NCI-H748 treated with DMSO at 0.1 percent for 48 hours (cell line): ENCODE measurements around the gene CANX.
"Not testable (repeated sequence)": the region's sequence is repeated elsewhere in the genome, so short reads cannot be mapped to it uniquely, and the experiment has no call there.

Experiments used
- DNase-seq: peaks from one replicate; lab custom pipeline; 2025; lab: John Stamatoyannopoulos, UW

The CANX gene

DNA sequence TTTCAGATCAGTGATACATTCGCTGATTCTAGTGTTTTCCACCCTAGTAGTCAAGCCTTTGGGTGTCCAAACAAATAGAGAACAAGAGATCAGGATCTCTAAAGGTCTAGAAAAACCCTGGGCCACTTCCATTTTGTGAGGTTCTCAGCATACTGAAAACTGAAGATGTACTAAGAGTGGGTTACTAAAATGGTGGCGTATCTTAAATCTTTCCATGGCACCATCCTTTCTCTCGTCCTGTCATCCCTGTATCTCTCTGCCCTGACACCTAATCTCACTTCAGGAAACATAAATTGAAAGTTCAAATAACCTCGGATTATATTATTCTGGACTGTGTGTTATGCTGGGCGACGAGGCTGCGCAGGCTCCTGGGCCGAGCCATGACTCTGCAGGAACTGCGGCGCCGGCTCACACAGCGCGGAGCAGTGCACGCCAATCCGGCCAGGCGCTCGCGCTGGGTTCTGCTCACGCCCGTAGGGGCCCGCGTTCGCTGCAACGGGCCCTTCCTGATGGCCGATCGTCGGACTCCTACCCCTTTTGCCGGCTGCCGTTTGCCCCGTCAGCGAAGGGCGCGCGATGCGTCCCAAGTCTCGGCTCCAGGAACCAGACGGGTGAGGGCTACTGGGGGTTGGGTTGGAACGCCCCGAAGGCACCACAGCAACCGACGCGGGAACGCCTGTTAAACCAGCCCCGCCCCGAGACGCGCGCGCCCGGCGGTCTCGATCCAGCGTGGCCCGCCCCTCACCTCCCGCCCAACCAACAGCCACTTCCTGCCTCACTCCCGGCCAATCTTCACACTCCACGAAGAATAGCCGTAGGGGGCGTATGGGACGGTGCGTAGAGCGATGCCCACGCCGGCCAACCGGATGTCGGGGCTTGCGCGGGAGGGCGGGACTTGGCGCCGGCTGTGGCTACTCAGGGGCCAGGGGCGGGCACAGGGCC, 503 bp upstream of the CANX start:
- peak; percentile 97 for DNase-seq

DNA sequence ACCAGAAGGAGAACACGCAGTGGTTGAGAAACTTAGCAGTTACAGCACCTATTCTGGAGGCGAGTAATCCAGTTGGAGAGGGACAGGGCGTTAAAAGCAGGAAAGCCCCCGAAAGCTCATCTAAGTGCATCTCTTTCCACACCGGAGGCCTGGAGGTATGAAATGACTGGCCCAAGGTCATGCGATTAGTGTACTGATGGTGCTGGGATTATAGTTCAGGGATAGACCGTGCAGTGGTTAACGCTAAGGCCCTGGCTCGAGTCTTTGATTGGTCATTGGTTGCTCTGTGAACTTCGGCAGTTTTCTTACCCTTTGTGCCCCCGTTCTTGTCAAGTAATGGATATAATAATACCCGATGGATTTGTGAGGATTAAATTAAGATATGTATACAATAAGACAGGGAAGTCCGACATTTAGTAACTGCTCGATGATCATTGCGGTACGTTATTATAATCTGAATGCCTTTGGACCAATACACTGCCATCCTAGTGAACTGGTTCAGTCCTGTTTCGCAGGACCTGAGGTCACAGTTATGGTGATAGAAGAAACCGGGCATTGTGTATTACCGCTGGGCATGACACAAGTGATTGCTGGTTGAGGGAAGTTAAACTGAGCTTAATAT, 960 bp downstream of the CANX start:
- peak; percentile 14 for DNase-seq

DNA sequence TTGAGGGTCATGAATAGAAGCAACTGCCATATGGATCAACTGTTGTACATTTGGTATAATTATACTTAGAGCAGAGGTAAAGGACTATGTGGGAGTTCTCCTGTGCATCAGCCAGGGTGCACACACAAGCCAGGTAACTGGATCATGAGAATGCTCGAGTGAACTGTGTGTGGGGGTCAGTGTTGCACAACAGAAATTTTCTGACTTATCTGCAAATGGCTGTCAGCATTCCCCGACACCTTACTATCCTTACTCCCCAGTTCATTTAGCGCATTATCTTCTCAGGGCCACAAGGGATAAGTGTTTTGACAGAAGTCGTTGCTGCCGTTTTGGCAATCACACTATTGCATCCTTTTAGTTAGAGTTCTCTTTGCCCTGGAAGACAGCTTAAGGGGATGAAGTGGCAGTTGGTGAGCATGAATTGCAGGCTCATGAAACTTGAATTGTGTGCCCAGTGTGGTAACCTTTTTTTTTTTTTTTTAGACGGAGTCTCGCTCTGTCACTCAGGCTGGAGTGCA, 1.7 kb downstream of the CANX start:
- no peak for DNase-seq

DNA sequence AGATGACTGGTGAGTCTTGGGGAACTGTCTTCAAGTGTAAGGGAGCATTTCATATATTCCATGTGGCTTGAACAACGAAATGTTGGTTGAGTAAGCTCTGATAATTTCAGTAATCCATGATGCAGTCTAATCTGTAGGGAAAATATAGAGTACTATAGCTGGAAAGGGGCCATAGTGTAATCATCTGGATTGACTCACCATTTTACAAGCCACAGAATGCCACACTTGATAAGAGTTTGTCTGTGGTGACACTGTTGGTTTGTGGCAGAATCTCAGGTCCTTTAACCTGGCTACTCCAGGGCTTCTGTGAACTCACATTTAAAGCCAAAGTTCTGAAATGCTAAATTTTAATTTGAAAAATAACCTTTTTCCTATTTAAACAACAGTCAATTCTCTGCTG, 17.5 kb downstream of the CANX start:
- no peak for DNase-seq

DNA sequence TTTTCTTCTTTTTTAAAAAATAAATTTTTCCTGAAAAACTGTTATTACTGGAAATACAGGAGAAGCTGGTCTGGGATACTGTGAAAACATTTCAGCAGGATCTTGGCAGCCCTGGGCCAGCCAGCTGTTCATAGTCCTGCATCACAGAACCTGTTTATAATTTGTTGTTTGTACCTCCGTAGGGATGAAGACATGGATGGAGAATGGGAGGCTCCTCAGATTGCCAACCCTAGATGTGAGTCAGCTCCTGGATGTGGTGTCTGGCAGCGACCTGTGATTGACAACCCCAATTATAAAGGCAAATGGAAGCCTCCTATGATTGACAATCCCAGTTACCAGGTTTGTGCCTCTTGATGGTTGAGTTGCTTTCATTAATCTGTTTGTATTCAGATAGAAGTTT, 21.5 kb downstream of the CANX start:
- no peak for DNase-seq

DNA sequence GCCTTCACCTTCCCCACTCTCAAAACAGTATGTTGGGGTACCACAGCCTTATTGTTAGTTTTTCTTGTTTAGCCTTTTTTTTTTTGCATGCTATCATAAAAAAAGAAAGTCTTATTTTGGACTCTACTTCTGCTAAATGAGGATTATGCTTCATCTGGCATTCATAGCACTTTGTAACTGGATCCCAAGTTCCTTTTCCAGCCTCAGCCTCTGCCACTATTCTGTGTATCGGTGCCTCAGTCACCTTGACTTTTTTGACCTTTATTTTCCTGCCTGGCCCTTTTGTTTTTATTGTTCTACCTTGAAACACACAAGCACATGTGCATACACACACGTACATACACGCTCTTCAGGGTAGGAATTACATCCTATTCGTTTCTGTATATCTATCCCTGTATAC, 25.4 kb downstream of the CANX start:
- DNase-seq: no peak

DNA sequence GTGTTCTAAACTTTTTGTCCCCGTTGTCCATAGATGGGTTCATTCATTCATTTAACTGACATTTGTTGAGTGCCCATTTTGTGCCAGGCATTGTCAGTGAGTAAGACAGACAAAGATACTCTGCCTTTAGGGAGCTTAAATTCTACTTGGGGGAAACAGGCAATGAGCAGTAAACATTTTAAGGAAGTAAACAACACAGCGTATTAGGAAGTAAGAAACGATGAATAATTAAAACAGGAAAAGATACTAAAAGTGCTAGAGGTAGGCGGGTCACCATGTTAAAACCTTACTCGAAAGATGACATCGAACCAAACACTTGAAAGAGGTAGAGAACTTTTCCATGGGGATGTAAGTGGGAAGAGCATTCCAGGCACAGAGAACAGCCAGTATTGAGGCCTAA, 28.3 kb downstream of the CANX start:
- DNase-seq: no peak

DNA sequence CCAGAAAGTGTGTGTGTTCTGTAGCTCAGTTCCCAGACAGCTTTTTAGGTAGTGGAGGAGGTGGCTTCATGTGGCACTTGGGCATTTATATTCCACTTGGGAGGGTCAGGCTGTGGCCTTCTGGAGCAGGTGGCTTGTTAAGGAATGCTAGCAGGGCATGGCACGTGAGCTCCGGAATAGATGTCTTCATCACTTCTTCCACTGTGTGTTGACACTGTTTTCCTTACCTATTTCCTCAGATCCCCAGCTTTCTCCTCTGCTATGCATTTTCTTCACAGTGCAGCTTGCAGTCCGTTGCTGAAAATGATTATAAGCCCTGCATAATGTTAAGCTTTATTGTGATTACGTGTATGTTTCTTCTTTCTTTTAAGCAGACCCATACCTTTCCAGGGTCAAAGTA, 30.5 kb downstream of the CANX start:
- DNase-seq: no peak

DNA sequence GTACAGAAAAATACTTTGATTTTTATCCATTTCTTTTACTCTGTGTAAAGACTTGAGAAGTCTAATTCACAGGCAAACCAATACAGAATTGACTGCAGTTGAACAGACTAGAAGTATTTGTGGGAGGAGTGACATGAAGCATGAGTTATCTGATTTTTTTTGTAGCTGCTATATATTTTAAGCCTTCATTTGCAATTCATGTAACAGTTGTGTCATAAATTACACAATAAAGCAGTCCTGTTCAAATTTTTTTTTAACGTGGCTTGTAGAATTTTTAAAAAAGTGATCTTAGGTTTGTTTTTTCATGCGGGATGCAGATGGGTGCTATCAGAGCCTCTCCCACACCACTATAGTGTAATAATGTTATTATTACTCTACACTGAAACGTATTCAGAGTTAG, 31.0 kb downstream of the CANX start:
- no peak for DNase-seq

DNA sequence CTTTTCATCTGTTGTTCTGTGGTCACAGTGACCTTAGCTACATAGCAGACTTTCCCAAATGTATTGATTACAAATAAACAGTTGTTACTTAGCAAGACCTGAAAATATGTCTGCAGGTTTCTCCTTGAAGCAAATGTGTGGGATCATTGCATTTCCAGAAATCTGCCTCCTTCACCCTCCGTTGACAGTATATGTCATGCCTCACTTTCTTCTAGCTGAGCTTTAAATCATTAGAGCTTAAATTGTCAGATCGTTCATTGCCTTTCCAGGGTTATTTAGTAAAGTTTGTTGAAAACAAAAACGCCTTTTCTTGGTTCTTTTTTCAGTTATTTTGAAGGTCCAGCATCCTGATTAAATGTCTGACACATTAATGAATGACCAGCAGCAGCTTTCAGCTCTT, 31.6 kb downstream of the CANX start:
- DNase-seq: no peak

DNA sequence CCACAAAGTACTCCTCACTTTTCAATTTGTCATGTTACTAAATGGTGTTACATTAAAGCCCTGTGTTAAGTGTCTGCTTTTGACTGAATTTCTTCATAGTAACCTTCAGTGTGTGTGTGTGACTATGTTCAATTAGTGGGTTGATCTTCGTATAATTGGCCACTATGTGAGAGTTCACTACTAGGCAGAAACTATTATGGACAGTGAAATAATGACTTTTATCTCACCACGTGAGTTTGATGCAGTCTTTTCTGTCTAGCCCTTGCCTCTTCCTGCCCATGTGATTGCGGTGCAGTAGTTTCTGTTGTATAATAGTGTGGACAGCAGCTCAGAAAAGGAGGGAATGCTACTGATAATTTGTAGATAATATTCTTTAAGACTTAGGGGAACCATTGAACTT, 32.1 kb downstream of the CANX start:
- DNase-seq: no peak

DNA sequence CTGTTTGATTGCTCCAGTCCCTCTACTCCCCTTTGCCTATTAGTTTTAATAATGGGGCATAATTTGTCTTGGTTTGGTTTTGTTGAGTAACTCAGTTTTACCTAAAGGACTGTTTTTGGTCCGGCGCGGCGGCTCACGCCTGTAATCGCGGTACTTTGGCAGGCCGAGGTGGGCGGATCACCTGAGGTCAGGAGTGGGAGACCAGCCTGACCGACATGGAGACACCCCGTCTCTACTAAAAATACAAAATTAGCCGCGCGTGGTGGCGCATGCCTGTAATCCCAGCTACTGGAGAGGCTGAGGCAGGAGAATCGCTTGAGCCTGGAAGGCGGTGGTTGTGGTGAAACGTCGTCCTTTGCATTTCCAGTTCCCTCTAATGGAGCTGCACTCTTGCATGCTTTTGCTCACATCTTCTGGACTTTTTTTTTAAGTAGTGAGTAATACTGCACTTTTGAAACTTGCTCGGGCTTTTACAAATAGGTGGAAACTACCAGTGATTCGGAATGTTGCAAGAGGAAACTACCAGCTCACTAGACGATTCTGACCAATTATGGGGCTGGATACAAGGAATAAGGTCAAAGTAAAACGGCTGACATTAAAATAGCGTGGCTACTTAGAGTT, 33.1 kb downstream of the CANX start:
- no peak for DNase-seq

DNA sequence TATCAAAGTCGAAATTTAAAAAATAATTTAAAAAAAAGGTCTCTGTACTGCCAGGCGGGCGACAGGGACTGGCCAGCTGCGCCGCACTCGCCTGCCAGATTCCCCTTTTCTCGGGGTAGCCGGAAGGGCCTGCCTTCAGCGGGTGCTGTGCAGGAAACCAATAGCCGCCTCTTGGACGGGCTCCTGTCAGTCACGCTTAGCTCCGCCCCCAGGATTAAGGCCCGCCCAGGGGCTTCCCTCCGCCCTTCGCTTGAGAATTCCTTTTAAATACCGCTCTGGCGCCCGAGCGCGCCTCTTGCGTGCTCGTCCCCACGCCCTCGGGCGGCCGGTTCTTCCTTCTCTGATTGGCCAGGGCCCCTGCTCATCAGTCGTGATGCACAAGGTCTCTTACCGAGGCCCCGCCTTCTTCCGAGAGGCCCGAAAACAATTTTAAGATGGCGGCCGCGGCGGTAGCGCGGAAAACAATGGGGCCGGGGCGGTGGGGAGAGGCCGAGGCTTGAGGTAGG, 33.7 kb downstream of the CANX start, which contains the start of gene MAML1:
TSS of gene MAML1 (plus strand) at position 411 of the 506 bp plus-strand sequence. CDS start 291 bp downstream, outside the sequence.
- peak; percentile 97 for DNase-seq

DNA sequence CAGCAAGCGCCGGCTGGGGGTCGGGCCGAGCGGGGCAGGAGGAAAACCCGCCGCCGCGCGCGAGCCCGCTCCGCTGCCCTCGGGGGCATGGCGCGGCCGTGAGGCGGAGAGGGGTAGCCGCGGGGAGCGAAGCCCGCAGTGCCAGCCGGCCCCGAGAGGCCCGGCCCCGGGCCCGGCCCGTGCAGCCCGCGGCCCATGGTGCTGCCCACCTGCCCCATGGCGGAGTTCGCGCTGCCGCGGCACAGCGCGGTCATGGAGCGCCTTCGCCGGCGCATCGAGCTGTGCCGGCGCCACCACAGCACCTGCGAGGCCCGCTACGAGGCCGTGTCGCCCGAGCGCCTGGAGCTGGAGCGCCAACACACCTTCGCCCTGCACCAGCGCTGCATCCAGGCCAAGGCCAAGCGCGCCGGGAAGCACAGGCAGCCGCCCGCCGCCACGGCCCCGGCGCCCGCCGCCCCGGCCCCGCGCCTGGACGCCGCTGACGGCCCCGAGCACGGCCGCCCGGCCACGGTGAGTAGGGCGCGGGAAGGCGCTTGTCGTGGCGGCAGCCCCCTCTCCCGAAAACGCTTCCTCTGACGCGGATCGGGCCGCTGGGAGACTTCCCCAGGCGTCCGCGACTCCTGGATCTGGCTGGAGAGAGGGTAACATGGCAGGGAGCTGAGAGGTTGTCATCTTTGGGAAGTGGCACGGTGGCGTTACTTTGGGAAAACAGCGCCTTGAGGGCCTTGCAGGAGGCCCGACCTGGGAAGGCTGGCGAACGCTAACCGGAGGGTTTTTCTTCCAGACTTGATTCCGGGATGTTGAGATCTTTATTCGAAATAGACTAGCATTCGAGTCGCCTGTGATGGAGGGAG, 34.4 kb downstream of the CANX start:
- peak; percentile 22 for DNase-seq

DNA sequence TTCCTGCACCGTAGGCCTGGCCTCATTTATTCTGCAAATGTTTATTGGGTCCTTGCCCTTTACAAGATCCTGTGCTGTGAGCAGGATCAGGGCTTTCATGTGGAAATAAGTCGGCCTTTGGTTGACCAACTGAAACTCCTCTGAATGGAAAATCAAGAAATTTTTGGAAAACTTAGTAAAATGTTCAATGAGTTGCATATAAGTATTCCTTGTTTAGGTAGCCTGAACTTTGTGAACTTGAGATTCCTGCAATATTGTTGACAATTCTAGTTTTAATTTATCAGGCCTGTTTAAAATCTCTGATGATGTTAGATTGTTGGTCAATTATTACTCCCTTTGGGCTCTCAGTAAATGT, 35.0 kb downstream of the CANX start:
- DNase-seq: no peak

DNA sequence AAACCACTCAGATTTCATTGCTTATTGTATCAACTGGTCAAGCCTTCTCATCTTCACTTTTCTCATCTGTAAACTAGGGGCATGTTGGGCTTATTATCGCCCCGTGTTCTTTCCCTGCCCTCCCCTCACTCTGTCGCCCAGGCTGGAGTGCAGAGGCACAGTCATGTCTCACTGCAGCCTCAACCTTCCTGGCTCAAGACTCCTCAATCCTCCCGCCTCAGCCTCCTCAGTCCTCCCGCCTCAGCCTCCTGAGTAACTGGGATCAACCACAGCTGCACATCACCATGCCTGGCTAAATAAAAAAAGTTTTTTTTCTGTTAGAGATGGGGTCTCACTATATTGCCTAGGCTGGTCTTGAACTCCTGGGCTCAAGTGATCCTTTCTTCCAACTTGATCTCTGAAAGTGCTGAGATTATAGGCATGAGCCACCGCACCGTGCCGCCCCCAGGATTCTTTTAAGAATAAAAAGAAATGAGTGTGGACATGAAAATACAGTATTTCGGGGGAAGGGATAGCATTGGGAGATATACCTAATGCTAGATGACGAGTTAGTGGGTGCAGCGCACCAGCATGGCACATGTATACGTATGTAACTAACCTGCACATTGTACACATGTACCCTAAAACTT, 35.9 kb downstream of the CANX start:
- DNase-seq: no peak

DNA sequence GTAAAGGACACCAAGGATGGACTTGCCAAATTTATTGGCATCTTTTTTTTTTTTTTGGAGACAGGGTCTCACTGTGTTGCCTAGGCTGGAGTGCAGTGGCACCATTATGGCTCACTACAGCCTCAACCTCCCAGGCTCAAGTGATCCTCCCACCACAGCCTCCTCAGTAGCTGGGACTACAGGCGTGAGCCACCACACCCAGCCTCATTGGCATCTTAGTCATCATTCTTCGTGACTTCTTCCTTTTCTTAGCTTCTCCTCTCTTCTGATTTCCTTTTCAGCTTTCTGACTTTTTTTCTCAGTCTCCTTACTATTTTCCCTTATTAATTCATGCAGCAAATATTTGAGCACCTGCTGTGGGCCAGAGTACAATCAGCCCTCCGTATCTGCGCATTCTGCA, 40.0 kb downstream of the CANX start:
- DNase-seq: no peak

DNA sequence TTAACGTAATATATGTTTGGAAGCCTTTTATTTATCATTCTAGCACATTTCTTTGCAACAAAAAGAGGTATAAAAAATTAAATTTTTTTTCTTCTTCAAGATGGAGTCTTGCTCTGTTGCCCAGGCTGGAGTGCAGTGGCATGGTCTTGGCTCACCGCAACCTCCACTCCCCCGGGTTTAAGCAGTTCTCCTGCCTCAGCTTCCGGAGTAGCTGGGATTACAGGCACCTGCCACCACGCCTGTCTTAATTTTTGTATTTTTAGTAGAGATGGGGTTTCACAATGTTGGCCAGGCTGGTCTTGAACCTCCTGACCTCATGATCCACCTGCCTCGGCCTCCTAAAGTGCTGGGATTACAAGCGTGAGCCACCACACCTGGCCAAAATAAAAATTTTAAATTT, 45.3 kb downstream of the CANX start:
- not testable (repeated sequence) for DNase-seq

DNA sequence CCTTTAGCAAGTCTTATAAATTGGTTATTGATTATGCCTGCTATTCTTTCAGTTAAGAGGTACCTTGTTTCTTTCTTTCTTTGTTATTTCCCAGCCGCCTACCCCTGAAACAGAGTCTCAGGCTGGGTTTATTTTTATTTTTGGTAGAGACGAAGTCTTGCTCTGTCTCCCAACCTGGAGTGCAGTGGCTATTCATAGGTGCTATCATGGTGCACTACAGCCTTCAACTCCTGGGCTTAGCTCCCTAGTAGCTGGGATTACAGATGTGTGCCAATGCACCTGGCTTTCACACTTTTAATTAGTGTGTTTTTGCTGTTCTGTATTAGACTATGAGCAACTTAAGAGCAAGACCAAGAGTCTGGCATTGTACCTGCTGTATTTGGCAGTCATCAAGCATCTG, 48.1 kb downstream of the CANX start:
- no peak for DNase-seq

DNA sequence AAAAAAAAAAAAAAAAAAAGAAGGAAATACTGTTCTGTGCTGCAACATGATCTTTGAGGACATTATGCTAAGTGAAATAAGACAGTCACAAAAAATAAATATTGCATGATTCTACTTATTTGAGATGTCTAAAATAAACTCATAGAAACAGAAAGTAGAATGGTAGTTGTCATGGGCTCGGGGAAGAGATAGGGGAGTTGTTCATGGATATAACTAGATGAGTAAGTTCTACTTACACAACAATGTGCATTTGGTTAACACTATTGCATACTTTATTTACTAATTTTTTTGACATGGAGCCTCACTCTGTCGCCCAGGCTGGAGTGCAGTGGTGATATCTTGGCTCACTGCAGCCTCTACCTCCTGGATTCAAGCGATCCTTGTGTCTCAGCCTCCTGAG, 49.0 kb downstream of the CANX start:
- no peak for DNase-seq

DNA sequence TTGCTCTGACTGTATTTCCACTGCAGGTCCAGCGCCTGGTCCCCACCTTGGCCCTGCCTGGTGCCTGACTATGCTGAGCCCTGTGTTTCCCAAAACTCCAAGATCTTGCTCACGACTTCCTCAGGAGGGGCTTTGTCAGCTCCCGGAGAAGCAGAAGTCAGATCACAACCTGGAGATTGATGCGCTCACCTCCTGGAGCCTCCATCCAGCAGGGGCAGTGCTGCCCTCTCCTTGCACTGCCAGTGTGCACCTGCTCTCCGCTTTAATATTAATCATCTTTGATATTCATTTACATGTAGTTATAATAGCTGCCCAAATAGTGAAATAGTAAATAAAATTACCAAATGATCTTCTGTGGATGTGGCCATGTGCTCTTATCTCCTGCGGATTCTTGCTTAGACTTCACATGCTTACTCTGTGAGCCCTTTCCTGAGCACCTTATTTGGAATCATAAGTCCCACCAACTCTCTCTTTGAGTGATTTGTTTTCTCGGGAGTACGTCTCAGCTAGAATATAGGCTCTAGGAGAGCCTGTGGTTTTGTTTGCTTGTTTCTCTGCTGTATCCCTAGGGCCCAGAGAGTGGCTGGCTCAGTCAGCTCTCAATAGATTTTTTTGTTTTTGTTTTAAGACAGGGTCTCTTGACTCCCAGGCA, 51.2 kb downstream of the CANX start:
- DNase-seq: no peak
